Activated CD8-positive, alpha-beta memory T cell treated with anti-CD3 and anti-CD28 coated beads for 36 hours (primary cell): ENCODE data around the gene RARA. TPM values are rescaled to one million over a fixed set of nuclear protein-coding genes. Genes with fewer than 3 reads are reported as not detected.

Experiments
- CTCF ChIA-PET: fragments of 350-600 bp; sonication (Branson Sonifier 250); formaldehyde crosslinking; loops from one replicate; lab custom pipeline; 2021; ENCODE audit warnings: antibody characterized with exemption; lab: Charles Lee
- POLR2A ChIA-PET: fragments of 350-600 bp; sonication (Branson Sonifier 250); formaldehyde crosslinking; loops from one replicate; lab custom pipeline; 2021; ENCODE audit warnings: antibody characterized with exemption; lab: Charles Lee
- total RNA-seq, 2 experiments: library from RNA; stranded (reverse); gene quantifications; one replicate each; pipeline ENCODE4 v1.2.3, GENCODE V29; 2021

RARA gene
- total RNA-seq, 2 experiments from 2014 or later, result 28.6 to 29.7 TPM

GRCh38 chr17:40331743-40332641, 23.0 kb downstream of the RARA start:
- ChIA-PET CTCF (interaction anchor here (1.4 to 3.3 kb wide), 2 partner anchors 13 to 130 kb away, joined by 3 to 11 read pairs; no protein-coding TSS in a partner anchor), POLR2A (no interaction called here)

GRCh38 chr17:40333781-40334448, 24.9 kb downstream of the RARA start:
- POLR2A ChIA-PET, result no interaction called here
- CTCF ChIA-PET, result interaction anchor here (0.9 to 1.4 kb wide), 2 partner anchors 10 to 21 kb away, joined by 3 to 6 read pairs; no protein-coding TSS in a partner anchor

GRCh38 chr17:40335620-40336019, 26.6 kb downstream of the RARA start:
- POLR2A ChIA-PET, result interaction anchor here (1.0 kb wide), 1 partner anchor 9 kb away, joined by 3 read pairs; no protein-coding TSS in a partner anchor
- CTCF ChIA-PET, result no interaction called here

- ChIA-PET CTCF (no interaction called here), POLR2A (interaction anchor here (0.7 kb wide), 1 partner anchor 12 kb away, joined by 3 read pairs; no protein-coding TSS in a partner anchor)
Observed at GRCh38 chr17:40337351-40337750, 28.4 kb downstream of the RARA start.

- CTCF ChIA-PET, result no interaction called here
- POLR2A ChIA-PET, result no interaction called here
Observed at GRCh38 chr17:40338058-40338457, 29.1 kb downstream of the RARA start.

- POLR2A ChIA-PET, result no interaction called here
- CTCF ChIA-PET, result interaction anchor here (0.6 to 1.7 kb wide), 5 partner anchors 11 to 27 kb away, joined by 3 to 5 read pairs (median 4); no protein-coding TSS in a partner anchor
Observed at GRCh38 chr17:40338941-40339649, 30.1 kb downstream of the RARA start.

- POLR2A ChIA-PET, result interaction anchor here (1.6 kb wide), 1 partner anchor 15 kb away, joined by 5 read pairs; no protein-coding TSS in a partner anchor
- CTCF ChIA-PET, result interaction anchor here (0.7 to 6.1 kb wide), 5 partner anchors 10 to 21 kb away, joined by 3 to 41 read pairs (median 4); no protein-coding TSS in a partner anchor
Observed at GRCh38 chr17:40340327-40340726, 31.3 kb downstream of the RARA start.

- POLR2A ChIA-PET, result interaction anchor here (0.5 to 1.6 kb wide), 3 partner anchors 16 to 1907 kb away, joined by 3 to 7 read pairs (median 5); partner anchors contain the start of gene CDK12
Observed at GRCh38 chr17:40340880-40341807, 32.2 kb downstream of the RARA start.

GRCh38 chr17:40341808-40342503, 33.0 kb downstream of the RARA start:
- CTCF ChIA-PET, result interaction anchor here (6.1 kb wide), 1 partner anchor 14 kb away, joined by 41 read pairs; no protein-coding TSS in a partner anchor
- POLR2A ChIA-PET, result interaction anchor here (0.7 to 1.6 kb wide), 2 partner anchors 16 to 192 kb away, joined by 3 to 5 read pairs; no protein-coding TSS in a partner anchor

More at GRCh38 chr17:40340880-40341807, 32.2 kb downstream of the RARA start:
- CTCF ChIA-PET, result interaction anchor here (0.7 to 6.1 kb wide), 7 partner anchors 10 to 37 kb away, joined by 3 to 41 read pairs (median 3); no protein-coding TSS in a partner anchor

- POLR2A ChIA-PET, result interaction anchor here (0.7 kb wide), 1 partner anchor 191 kb away, joined by 3 read pairs; no protein-coding TSS in a partner anchor
- CTCF ChIA-PET, result interaction anchor here (6.1 kb wide), 1 partner anchor 13 kb away, joined by 41 read pairs; no protein-coding TSS in a partner anchor
Observed at GRCh38 chr17:40342504-40343218, 33.7 kb downstream of the RARA start.

GRCh38 chr17:40343219-40344119, 34.5 kb downstream of the RARA start:
- CTCF ChIA-PET, result interaction anchor here (1.1 to 6.1 kb wide), 2 partner anchors 12 to 28 kb away, joined by 3 to 41 read pairs; no protein-coding TSS in a partner anchor
- POLR2A ChIA-PET, result interaction anchor here (0.6 kb wide), 1 partner anchor 16 kb away, joined by 3 read pairs; no protein-coding TSS in a partner anchor

- POLR2A ChIA-PET, result no interaction called here
Observed at GRCh38 chr17:40344421-40345160, 35.6 kb downstream of the RARA start.

GRCh38 chr17:40345161-40345993, 36.4 kb downstream of the RARA start:
- ChIA-PET POLR2A (interaction anchor here (0.5 kb wide), 1 partner anchor 57 kb away, joined by 5 read pairs; no protein-coding TSS in a partner anchor), CTCF (interaction anchor here (0.6 to 6.1 kb wide), 7 partner anchors 10 to 55 kb away, joined by 3 to 41 read pairs (median 6); no protein-coding TSS in a partner anchor)

More at GRCh38 chr17:40344421-40345160, 35.6 kb downstream of the RARA start:
- CTCF ChIA-PET, result interaction anchor here (0.6 to 6.1 kb wide), 7 partner anchors 11 to 65 kb away, joined by 3 to 41 read pairs (median 4); no protein-coding TSS in a partner anchor
